ENCODE results near the gene TBX2.

GRCh38 chr17:61404663-61404912 is 4.9 kb downstream of the TBX2 start:
- TF ChIP-seq CTCF (IDR thresholded peaks at IDR 0.05; ENCODE audit: low read length) (no peak), EZH2 (IDR thresholded peaks at IDR 0.05; ENCODE audit: borderline replicate concordance, low read length) (no peak)

All from OCI-LY1 (cell line).